Immature natural killer cell (primary cell): ENCODE data around the gene PTPRR. TPM values are rescaled to one million over a fixed set of nuclear protein-coding genes. Genes with fewer than 3 reads are reported as not detected.

Experiments
- DNase-seq, 3 donors: peaks; one replicate each; pipeline ENCODE4 v3.0.0; 2022; ENCODE audit warnings: mixed read lengths in 1 of 3
- H3K27ac Mint-ChIP-seq, 6 donors: one replicate each; pipeline ENCODE4 v1.8.0; 2020; ENCODE audit warnings: mixed read lengths in 6 of 6, mild to moderate bottlenecking in 5 of 6, inconsistent platforms in 4 of 6, moderate library complexity in 3 of 6
- H3K27me3 Mint-ChIP-seq, 3 donors: one replicate each; pipeline ENCODE4 v1.8.0; 2020 to 2021; ENCODE audit warnings: low read depth in 3 of 3, mild to moderate bottlenecking in 3 of 3, mixed read lengths in 3 of 3, moderate library complexity in 3 of 3, inconsistent platforms in 1 of 3
- H3K36me3 Mint-ChIP-seq, 3 donors: one replicate each; pipeline ENCODE4 v1.8.0; 2020; ENCODE audit warnings: mixed read lengths in 3 of 3, inconsistent platforms in 2 of 3, mild to moderate bottlenecking in 2 of 3
- H3K4me1 Mint-ChIP-seq, 2 donors: one replicate each; pipeline ENCODE4 v1.8.0; 2020; ENCODE audit warnings: inconsistent platforms in 2 of 2, mild to moderate bottlenecking in 2 of 2, mixed read lengths in 2 of 2, moderate library complexity in 1 of 2
- H3K4me3 Mint-ChIP-seq, 5 donors: one replicate each; pipeline ENCODE4 v1.8.0; 2020; ENCODE audit warnings: mild to moderate bottlenecking in 5 of 5, mixed read lengths in 5 of 5, inconsistent platforms in 3 of 5, moderate library complexity in 3 of 5
- H3K9me3 Mint-ChIP-seq, 6 donors: one replicate each; pipeline ENCODE4 v1.8.0; 2020; ENCODE audit warnings: mild to moderate bottlenecking in 6 of 6, mixed read lengths in 6 of 6, inconsistent platforms in 4 of 6, moderate library complexity in 3 of 6
- polyA plus RNA-seq, 3 donors: library from polyadenylated mRNA; unstranded; fragments of 300-500 nt; fragmentation: Illumina TruSeq; gene quantifications; one replicate each; pipeline ENCODE4 v1.2.3, GENCODE V29; 2021

The PTPRR gene
- polyA plus RNA-seq, 3 donors from 2014 or later: 2.7 to 7.8 (median 3.0) TPM

DNA sequence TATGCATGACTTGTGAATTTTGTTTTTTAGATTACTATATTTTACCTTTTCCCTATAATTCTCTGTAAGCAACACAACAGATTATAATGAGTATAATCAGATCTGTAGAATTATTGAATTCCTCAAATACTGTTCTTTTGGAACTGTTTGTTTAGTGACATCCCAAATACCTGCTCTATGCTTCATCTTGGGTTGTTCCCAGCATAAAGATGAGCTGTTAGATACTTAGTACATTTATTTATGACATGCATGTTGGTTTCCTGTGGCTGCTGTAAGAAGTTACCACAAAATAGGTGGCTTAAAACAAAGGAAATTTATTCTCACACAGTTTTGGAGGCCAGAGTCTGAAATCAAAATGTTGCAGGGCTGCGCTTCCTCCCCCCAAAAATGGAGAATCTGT is 78.4 kb downstream of the PTPRR start:
- H3K4me3 Mint-ChIP-seq: no peak overlapping the region
- no peaks in the 10 kb centered on the region for H3K36me3 Mint-ChIP-seq
- no peak overlapping the region for H3K27ac Mint-ChIP-seq
- H3K4me1 Mint-ChIP-seq: no peaks in the 10 kb centered on the region
- no peak for DNase-seq
- peaks cover 0 to 7% (median under 1%) of the 10 kb centered on the region in 6 donors for H3K9me3 Mint-ChIP-seq
- peaks cover 0 to 7% (median 0%) of the 10 kb centered on the region in 3 donors for H3K27me3 Mint-ChIP-seq

DNA sequence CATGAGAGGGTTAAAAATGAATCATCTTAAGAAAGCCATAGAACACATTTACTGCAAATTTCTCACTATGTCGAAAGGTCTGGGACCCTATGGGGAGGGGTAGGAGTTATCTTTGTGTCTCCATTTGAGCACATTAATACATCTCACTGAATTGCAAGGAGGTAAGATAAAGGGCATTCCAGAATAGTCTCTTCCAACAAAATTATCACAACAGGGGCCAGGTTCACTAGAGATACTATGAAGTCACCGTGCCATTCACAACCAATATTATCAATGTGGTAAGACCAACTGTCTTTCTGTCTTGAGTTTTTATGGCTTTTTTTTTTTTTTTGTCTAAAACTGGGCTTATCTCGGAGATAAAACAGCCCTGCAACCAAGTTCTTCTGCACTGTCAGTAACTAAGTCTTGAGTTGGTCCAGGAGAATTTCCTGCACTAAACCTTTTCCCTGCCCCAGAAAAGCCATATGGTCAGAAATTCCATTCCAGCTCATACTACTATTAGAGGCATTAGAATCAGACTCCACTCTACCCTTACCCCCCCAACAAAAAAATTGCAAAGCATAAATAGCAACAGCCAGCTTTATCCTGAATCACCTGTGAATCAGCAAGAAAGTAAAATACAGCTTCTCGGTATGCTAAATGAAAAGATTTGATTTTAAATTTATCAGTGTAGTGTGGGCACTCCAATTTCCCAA is 79.7 kb downstream of the PTPRR start:
- Mint-ChIP-seq H3K36me3 (no peaks in the 10 kb centered on the region), H3K27me3 (peaks cover 1 to 10% (median 2%) of the 10 kb centered on the region in 3 donors), H3K4me3 (no peak overlapping the region), H3K27ac (no peak overlapping the region), H3K4me1 (no peaks in the 10 kb centered on the region), H3K9me3 (peaks cover 0 to 13% (median 1%) of the 10 kb centered on the region in 6 donors)
- DNase-seq: no peak

GRCh38 chr12:70839544-70839943 is 81.0 kb downstream of the PTPRR start:
- no peak for DNase-seq
- Mint-ChIP-seq H3K9me3 (peaks cover 0 to 10% (median 1%) of the 10 kb centered on the region in 6 donors), H3K4me1 (no peaks in the 10 kb centered on the region), H3K27me3 (peaks cover 2 to 10% (median 2%) of the 10 kb centered on the region in 3 donors), H3K4me3 (no peak overlapping the region), H3K36me3 (no peaks in the 10 kb centered on the region), H3K27ac (no peak overlapping the region)

DNA sequence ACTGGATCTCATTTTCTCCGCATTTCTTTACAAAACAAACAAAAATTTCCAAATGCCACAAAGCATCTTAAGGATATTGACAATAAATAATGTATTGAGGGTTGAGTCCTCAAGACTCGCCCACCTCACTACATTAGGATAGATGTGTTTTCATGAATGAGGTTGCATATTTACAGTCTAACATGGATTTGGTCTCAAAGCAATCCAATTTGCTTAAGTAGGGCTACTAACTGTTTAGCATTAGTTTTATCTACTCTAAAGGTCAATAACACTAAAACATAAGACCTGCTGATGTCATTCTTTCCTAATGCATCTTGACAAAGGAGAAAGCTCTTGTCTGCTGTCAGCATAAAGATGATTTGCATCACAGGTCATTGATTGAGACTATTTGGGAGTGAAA is 82.4 kb downstream of the PTPRR start:
- Mint-ChIP-seq H3K4me1 (no peaks in the 10 kb centered on the region), H3K27me3 (peaks cover 2 to 10% (median 2%) of the 10 kb centered on the region in 3 donors), H3K36me3 (no peaks in the 10 kb centered on the region), H3K4me3 (no peak overlapping the region), H3K27ac (no peak overlapping the region), H3K9me3 (peaks cover 0 to 10% (median 1%) of the 10 kb centered on the region in 6 donors)
- DNase-seq: no peak

GRCh38 chr12:70837026-70837425 is 83.5 kb downstream of the PTPRR start:
- H3K9me3 Mint-ChIP-seq: peaks cover 0 to 9% (median 1%) of the 10 kb centered on the region in 6 donors
- no peaks in the 10 kb centered on the region for H3K4me1 Mint-ChIP-seq
- no peak for DNase-seq
- no peak overlapping the region for H3K4me3 Mint-ChIP-seq
- H3K27me3 Mint-ChIP-seq: peaks cover 2 to 8% (median 2%) of the 10 kb centered on the region in 3 donors
- H3K27ac Mint-ChIP-seq: no peak overlapping the region
- no peaks in the 10 kb centered on the region for H3K36me3 Mint-ChIP-seq

GRCh38 chr12:70835948-70836347 is 84.6 kb downstream of the PTPRR start:
- H3K4me3 Mint-ChIP-seq: no peak overlapping the region
- no peak overlapping the region for H3K27ac Mint-ChIP-seq
- no peaks in the 10 kb centered on the region for H3K4me1 Mint-ChIP-seq
- DNase-seq: no peak
- H3K9me3 Mint-ChIP-seq: peaks cover 0 to 9% (median 1%) of the 10 kb centered on the region in 6 donors
- H3K27me3 Mint-ChIP-seq: peaks cover 2 to 7% (median 2%) of the 10 kb centered on the region in 3 donors
- H3K36me3 Mint-ChIP-seq: no peaks in the 10 kb centered on the region

DNA sequence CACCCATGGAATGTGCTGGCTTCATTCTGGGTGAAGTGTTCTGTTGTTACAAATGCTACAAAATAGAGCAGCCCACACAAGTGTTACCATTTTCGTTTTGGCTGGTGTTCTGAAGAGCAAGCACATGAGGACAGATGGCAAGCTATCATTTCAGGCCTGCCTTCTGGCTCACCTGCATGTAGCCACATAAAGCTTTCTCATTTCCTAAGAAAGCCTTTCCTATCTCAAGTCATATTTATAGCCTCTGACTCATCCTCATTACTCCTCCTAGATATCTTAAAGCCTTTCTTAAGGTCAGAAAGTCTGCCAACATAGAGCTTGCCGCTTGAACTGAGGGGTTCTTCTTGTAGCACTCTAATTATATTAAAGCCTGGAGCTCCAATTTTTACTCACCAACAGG is 89.0 kb downstream of the PTPRR start:
- H3K36me3 Mint-ChIP-seq: no peaks in the 10 kb centered on the region
- H3K4me1 Mint-ChIP-seq: no peaks in the 10 kb centered on the region
- peaks cover 0 to 9% (median under 1%) of the 10 kb centered on the region in 6 donors for H3K9me3 Mint-ChIP-seq
- no peak for DNase-seq
- peaks cover 2 to 4% (median 4%) of the 10 kb centered on the region in 3 donors for H3K27me3 Mint-ChIP-seq
- no peak overlapping the region for H3K4me3 Mint-ChIP-seq
- no peak overlapping the region for H3K27ac Mint-ChIP-seq

- peaks cover 0 to 2% (median 1%) of the 10 kb centered on the region in 3 donors for H3K27me3 Mint-ChIP-seq
- no peaks in the 10 kb centered on the region for H3K4me1 Mint-ChIP-seq
- peaks cover 0 to 5% (median 0%) of the 10 kb centered on the region in 6 donors for H3K9me3 Mint-ChIP-seq
- H3K27ac Mint-ChIP-seq: no peak overlapping the region
- no peaks in the 10 kb centered on the region for H3K36me3 Mint-ChIP-seq
- H3K4me3 Mint-ChIP-seq: no peak overlapping the region
- DNase-seq: no peak
These were observed 90.1 kb downstream of the PTPRR start for GRCh38 chr12:70830221-70831061.

DNA sequence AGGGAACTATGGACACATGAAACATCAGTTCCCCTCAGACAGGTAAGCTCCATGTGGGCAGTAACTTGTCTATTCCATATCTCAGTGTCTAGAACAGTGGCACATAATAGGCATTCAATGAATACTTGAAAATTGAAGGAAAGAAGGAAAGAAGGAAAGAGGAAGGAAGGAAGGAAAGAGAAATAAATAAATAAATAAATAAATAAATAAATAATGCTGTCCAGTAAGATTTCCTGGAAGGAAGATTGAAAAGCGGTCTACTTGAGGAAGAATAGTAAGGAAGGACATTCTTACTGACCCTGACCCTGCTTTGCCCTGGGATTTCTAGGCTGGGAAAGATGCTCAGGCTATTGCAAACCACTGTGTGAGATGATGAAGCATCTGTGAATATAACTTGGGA is 91.5 kb downstream of the PTPRR start:
- no peak overlapping the region for H3K27ac Mint-ChIP-seq
- peaks cover 0 to 2% (median 1%) of the 10 kb centered on the region in 3 donors for H3K27me3 Mint-ChIP-seq
- no peak overlapping the region for H3K4me3 Mint-ChIP-seq

DNA sequence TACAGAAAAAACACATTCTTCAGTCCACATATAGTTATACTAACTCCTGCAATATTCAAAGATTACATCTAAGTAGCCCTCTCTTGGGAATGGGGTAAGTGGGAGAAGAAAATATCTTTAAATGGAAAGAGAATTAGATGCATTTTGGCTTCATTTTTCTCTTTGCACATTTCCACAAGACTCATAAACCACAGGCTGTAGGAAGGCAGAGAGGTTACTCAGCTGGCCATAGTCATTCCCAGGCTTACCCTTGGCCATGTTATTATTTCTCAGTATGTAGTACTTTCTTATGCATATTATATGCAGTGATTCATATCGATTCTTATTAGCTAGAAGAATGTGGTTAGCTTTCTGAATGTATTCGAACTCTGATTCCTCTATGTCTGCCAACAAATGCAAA is 92.2 kb downstream of the PTPRR start:
- no peak overlapping the region for H3K27ac Mint-ChIP-seq
- no peaks in the 10 kb centered on the region for H3K4me1 Mint-ChIP-seq
- DNase-seq: no peak
- peaks cover 0 to 5% (median 0%) of the 10 kb centered on the region in 6 donors for H3K9me3 Mint-ChIP-seq
- H3K27me3 Mint-ChIP-seq: peaks cover 0 to 2% (median 1%) of the 10 kb centered on the region in 3 donors
- H3K4me3 Mint-ChIP-seq: no peak overlapping the region
- no peaks in the 10 kb centered on the region for H3K36me3 Mint-ChIP-seq

More for the DNA sequence above, 91.5 kb downstream of the PTPRR start:
- no peaks in the 10 kb centered on the region for H3K36me3 Mint-ChIP-seq
- H3K9me3 Mint-ChIP-seq: peaks cover 0 to 5% (median 0%) of the 10 kb centered on the region in 6 donors
- no peak for DNase-seq
- H3K4me1 Mint-ChIP-seq: no peaks in the 10 kb centered on the region

DNA sequence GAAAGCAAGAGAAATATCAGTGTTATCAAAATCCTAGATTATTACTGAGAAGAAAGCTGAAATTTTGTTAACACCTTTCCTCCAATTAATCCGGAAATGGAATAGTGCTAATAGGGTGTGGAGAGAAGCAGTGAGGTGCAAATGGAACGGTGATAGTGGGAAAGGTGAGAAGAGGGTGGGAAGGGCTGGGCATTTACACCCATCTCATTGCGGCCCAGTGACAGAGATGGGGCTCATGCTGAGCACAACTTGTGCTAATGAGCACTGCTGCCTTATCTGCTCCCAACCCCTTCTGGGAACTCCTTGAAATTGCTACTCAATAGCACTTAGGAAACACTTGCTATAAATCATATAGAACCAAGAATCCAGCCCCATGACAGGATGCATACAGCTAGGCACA is 94.4 kb downstream of the PTPRR start:
- Mint-ChIP-seq H3K9me3 (peaks cover 0 to 5% (median under 1%) of the 10 kb centered on the region in 6 donors), H3K36me3 (no peaks in the 10 kb centered on the region), H3K27ac (peak overlapping the region in 1 of 6 donors; percentile 1), H3K4me3 (no peak overlapping the region), H3K4me1 (no peaks in the 10 kb centered on the region), H3K27me3 (peaks cover 0 to 2% (median 1%) of the 10 kb centered on the region in 3 donors)
- no peak for DNase-seq

- no peaks in the 10 kb centered on the region for H3K36me3 Mint-ChIP-seq
- peaks cover 0 to 5% (median under 1%) of the 10 kb centered on the region in 6 donors for H3K9me3 Mint-ChIP-seq
- no peaks in the 10 kb centered on the region for H3K4me1 Mint-ChIP-seq
- DNase-seq: no peak
- H3K27ac Mint-ChIP-seq: no peak overlapping the region
- peaks cover 0 to 2% (median 1%) of the 10 kb centered on the region in 3 donors for H3K27me3 Mint-ChIP-seq
- H3K4me3 Mint-ChIP-seq: no peak overlapping the region
These were observed 96.0 kb downstream of the PTPRR start for GRCh38 chr12:70824511-70824910.

GRCh38 chr12:70823182-70823976 is 97.2 kb downstream of the PTPRR start:
- Mint-ChIP-seq H3K4me1 (no peaks in the 10 kb centered on the region), H3K4me3 (no peak overlapping the region), H3K27me3 (peaks cover 0 to 1% (median 0%) of the 10 kb centered on the region in 3 donors), H3K9me3 (peaks cover 0 to 4% (median under 1%) of the 10 kb centered on the region in 6 donors), H3K36me3 (no peaks in the 10 kb centered on the region), H3K27ac (no peak overlapping the region)
- no peak for DNase-seq
